ENCODE measurements around the gene SLC66A2. TPM values are rescaled to one million over a fixed set of nuclear protein-coding genes. Genes with fewer than 3 reads are reported as not detected.

Gene SLC66A2
- total RNA-seq, 4 donors from 2014 or later = 56.5 to 183 (median 92.9) TPM

GRCh38 chr18:79921984-79922965, 29.2 kb downstream of the SLC66A2 start:
- no peaks in the 10 kb centered on the region for H3K27me3 ChIP-seq
- in situ Hi-C loops (cut with MboI; ENCODE audit: low pct_ligation_motif_present in 1 of 4, low pct_unique_long_range_greater_than_20kb in 1 of 4, low sequenced_read_pairs in 3 of 4) (no loop called here), intact Hi-C loops (cut with DNase I; ENCODE audit: low total_unique reads) (no loop called here)
- H3K4me3 ChIP-seq = no peak overlapping the region
- no peak for DNase-seq
- no peaks in the 10 kb centered on the region for H3K9me3 ChIP-seq
- H3K36me3 ChIP-seq = peaks cover 0 to 16% (median 5%) of the 10 kb centered on the region in 4 donors
- H3K27ac ChIP-seq = no peak overlapping the region
- TF ChIP-seq POLR2AphosphoS5 (IDR thresholded peaks at IDR 0.05) (no peak), EP300 (IDR thresholded peaks at IDR 0.05; ENCODE audit: low read depth) (no peak), POLR2A (IDR thresholded peaks at IDR 0.05) (no peak), CTCF (IDR thresholded peaks at IDR 0.05) (no peak)
- WGBS, 2 donors (ENCODE audit: low coverage in 1 of 2) = 94 to 95% methylated on average over 17 to 24 of the region's 24 CpGs
- no peaks in the 10 kb centered on the region for H3K4me1 ChIP-seq

- in situ Hi-C loops (cut with MboI; ENCODE audit: low pct_ligation_motif_present in 1 of 4, low pct_unique_long_range_greater_than_20kb in 1 of 4, low sequenced_read_pairs in 3 of 4) = no loop called here
- WGBS, 2 donors (ENCODE audit: low coverage in 1 of 2) = 98% methylated on average over 19 of the region's 19 CpGs; no CpG with 5 or more reads in 1 of the 2 donors
- H3K4me1 ChIP-seq = no peaks in the 10 kb centered on the region
- H3K27me3 ChIP-seq = no peaks in the 10 kb centered on the region
- no peaks in the 10 kb centered on the region for H3K9me3 ChIP-seq
- DNase-seq = peak; percentile 5
- H3K27ac ChIP-seq = no peak overlapping the region
- intact Hi-C loops (cut with DNase I; ENCODE audit: low total_unique reads) = no loop called here
- H3K36me3 ChIP-seq = peaks cover 0 to 20% (median 5%) of the 10 kb centered on the region in 4 donors
- TF ChIP-seq POLR2A (IDR thresholded peaks at IDR 0.05) = no peak
- TF ChIP-seq CTCF (IDR thresholded peaks at IDR 0.05) = no peak
- no peak for TF ChIP-seq EP300 (IDR thresholded peaks at IDR 0.05; ENCODE audit: low read depth)
- H3K4me3 ChIP-seq = no peak overlapping the region
Measured at GRCh38 chr18:79919089-79919488, 32.4 kb downstream of the SLC66A2 start.

GRCh38 chr18:79918615-79919011, 32.8 kb downstream of the SLC66A2 start:
- intact Hi-C loops (cut with DNase I; ENCODE audit: low total_unique reads) (no loop called here), in situ Hi-C loops (cut with MboI; ENCODE audit: low pct_ligation_motif_present in 1 of 4, low pct_unique_long_range_greater_than_20kb in 1 of 4, low sequenced_read_pairs in 3 of 4) (no loop called here)
- Histone ChIP-seq H3K27me3 (no peaks in the 10 kb centered on the region), H3K36me3 (peaks cover 0 to 20% (median 5%) of the 10 kb centered on the region in 4 donors), H3K4me3 (no peak overlapping the region), H3K4me1 (no peaks in the 10 kb centered on the region), H3K27ac (no peak overlapping the region), H3K9me3 (no peaks in the 10 kb centered on the region)
- DNase-seq = peak; percentile 5
- 95% methylated on average over 20 of the region's 20 CpGs; no CpG with 5 or more reads in 1 of the 2 donors for WGBS, 2 donors (ENCODE audit: low coverage in 1 of 2)
- TF ChIP-seq POLR2A (IDR thresholded peaks at IDR 0.05) (no peak), CTCF (IDR thresholded peaks at IDR 0.05) (no peak), POLR2AphosphoS5 (IDR thresholded peaks at IDR 0.05) (no peak), EP300 (IDR thresholded peaks at IDR 0.05; ENCODE audit: low read depth) (no peak)

- H3K36me3 ChIP-seq = peaks cover 0 to 20% (median 5%) of the 10 kb centered on the region in 4 donors
- no peaks in the 10 kb centered on the region for H3K27me3 ChIP-seq
- no peak overlapping the region for H3K4me3 ChIP-seq
- in situ Hi-C loops (cut with MboI; ENCODE audit: low pct_ligation_motif_present in 1 of 4, low pct_unique_long_range_greater_than_20kb in 1 of 4, low sequenced_read_pairs in 3 of 4) (no loop called here), intact Hi-C loops (cut with DNase I; ENCODE audit: low total_unique reads) (no loop called here)
- peak; percentile 3 for DNase-seq
- H3K27ac ChIP-seq = no peak overlapping the region
- TF ChIP-seq EP300 (IDR thresholded peaks at IDR 0.05; ENCODE audit: low read depth) = no peak
- TF ChIP-seq POLR2AphosphoS5 (IDR thresholded peaks at IDR 0.05) = no peak
- TF ChIP-seq CTCF (IDR thresholded peaks at IDR 0.05) = no peak
- no peak for TF ChIP-seq POLR2A (IDR thresholded peaks at IDR 0.05)
- WGBS, 2 donors (ENCODE audit: low coverage in 1 of 2) = 95 to 100% methylated on average over 3 to 25 of the region's 25 CpGs
- no peaks in the 10 kb centered on the region for H3K4me1 ChIP-seq
- H3K9me3 ChIP-seq = no peaks in the 10 kb centered on the region
Measured at GRCh38 chr18:79917853-79918614, 33.4 kb downstream of the SLC66A2 start.

Measured in transverse colon (tissue), 4 donors.